ENCODE results near the gene PRPF31. TPM values are rescaled to one million over a fixed set of nuclear protein-coding genes. Genes with fewer than 3 reads are reported as not detected.

PRPF31 gene
- total RNA-seq, 1 donor from 2014 or later: 43.5 TPM

DNA sequence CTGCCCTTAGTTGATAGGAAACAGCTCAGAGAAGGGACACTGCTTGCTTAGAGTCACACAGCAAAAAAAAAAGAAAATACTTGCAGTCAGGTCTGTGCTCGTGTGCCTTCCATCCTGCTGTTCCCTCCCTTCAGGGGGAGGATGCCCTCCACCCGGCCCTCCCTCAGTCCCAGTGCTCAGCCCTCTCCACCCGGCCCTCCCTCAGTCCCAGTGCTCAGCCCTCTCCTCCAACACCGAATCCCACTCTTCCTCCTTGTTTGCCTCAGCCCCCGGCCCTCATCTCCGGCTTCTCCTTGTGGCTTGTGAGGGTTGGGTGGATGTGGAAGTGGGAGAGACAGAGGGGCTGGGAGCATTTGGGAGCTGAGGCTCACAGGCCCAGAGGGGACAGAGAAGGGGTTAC is 5.9 kb upstream of the PRPF31 start:
- H3K36me3 ChIP-seq: peaks cover 65% of the 10 kb centered on the region
- H3K27me3 ChIP-seq (ENCODE audit: low read depth): no peaks in the 10 kb centered on the region
- no peak for TF ChIP-seq CTCF (IDR thresholded peaks at IDR 0.05)
- no peak for DNase-seq
- H3K27ac ChIP-seq: no peak overlapping the region
- peaks cover 12% of the 10 kb centered on the region for H3K4me1 ChIP-seq
- intact Hi-C loops (cut with DNase I): no loop called here
- no peaks in the 10 kb centered on the region for H3K9me3 ChIP-seq
- no peak overlapping the region for H3K4me3 ChIP-seq
- no peak for ATAC-seq

GRCh38 chr19:54114340-54115108 is 1.0 kb upstream of the PRPF31 start:
- peaks cover 36% of the 10 kb centered on the region for H3K36me3 ChIP-seq
- TF ChIP-seq CTCF (IDR thresholded peaks at IDR 0.05): no peak
- H3K9me3 ChIP-seq: no peaks in the 10 kb centered on the region
- H3K4me3 ChIP-seq: peak overlapping the region; percentile 77
- peak overlapping the region; percentile 90 for H3K27ac ChIP-seq
- intact Hi-C loops (cut with DNase I): no loop called here
- DNase-seq (peak; percentile 66), ATAC-seq (peak; percentile 54 to 57)
- H3K27me3 ChIP-seq (ENCODE audit: low read depth): no peaks in the 10 kb centered on the region
- peaks cover 27% of the 10 kb centered on the region for H3K4me1 ChIP-seq

DNA sequence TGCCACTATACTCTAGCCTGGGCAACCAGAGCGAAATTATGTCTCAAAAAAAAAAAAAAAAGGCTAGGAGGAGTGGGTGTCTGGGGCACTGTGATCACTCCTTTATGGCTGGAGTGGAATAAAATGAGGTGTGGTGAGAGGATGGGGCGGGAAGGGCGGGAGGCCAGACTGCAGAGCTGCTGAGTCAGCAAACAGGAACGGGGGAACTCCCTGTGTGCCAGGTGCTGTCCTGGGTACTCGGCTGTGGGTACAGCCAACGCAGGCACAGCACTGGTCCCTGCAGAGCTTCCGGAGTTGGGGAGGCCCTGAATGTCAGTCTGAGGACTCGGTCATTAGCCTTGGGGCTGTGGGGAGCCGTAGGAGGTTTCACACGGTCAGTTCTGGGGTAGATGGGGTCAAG is 5.7 kb downstream of the PRPF31 start:
- TF ChIP-seq CTCF (IDR thresholded peaks at IDR 0.05): no peak
- ATAC-seq: no peak
- no peak overlapping the region for H3K27ac ChIP-seq
- H3K27me3 ChIP-seq (ENCODE audit: low read depth): no peaks in the 10 kb centered on the region
- peaks cover 82% of the 10 kb centered on the region for H3K36me3 ChIP-seq
- no peak for DNase-seq
- intact Hi-C loops (cut with DNase I): no loop called here
- H3K9me3 ChIP-seq: no peaks in the 10 kb centered on the region
- peaks cover 9% of the 10 kb centered on the region for H3K4me1 ChIP-seq
- H3K4me3 ChIP-seq: no peak overlapping the region

- no peak overlapping the region for H3K27ac ChIP-seq
- H3K36me3 ChIP-seq: peaks cover 99% of the 10 kb centered on the region
- ATAC-seq (no peak), DNase-seq (no peak)
- no peaks in the 10 kb centered on the region for H3K9me3 ChIP-seq
- intact Hi-C loops (cut with DNase I): no loop called here
- no peaks in the 10 kb centered on the region for H3K4me1 ChIP-seq
- TF ChIP-seq CTCF (IDR thresholded peaks at IDR 0.05): no peak
- no peak overlapping the region for H3K4me3 ChIP-seq
- no peaks in the 10 kb centered on the region for H3K27me3 ChIP-seq (ENCODE audit: low read depth)
These were observed 8.1 kb downstream of the PRPF31 start for GRCh38 chr19:54123682-54124081.

DNA sequence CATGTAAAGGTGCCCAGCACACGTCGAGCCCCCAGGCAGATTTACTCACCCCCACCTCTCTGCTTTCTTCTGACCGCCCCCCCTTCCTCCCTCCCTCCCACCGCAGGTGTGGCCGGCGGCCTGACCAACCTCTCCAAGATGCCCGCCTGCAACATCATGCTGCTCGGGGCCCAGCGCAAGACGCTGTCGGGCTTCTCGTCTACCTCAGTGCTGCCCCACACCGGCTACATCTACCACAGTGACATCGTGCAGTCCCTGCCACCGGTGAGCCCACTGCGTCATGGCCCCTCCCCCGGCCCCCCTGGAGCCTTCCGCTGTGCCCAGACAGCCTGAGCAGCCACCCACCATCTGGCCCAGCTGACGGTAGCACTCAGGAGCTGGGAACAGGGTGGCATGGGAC is 8.8 kb downstream of the PRPF31 start:
- TF ChIP-seq CTCF (IDR thresholded peaks at IDR 0.05): no peak
- no peaks in the 10 kb centered on the region for H3K9me3 ChIP-seq
- ATAC-seq (no peak), DNase-seq (no peak)
- H3K4me3 ChIP-seq: no peak overlapping the region
- H3K27me3 ChIP-seq (ENCODE audit: low read depth): no peaks in the 10 kb centered on the region
- peaks cover 100% of the 10 kb centered on the region for H3K36me3 ChIP-seq
- no peaks in the 10 kb centered on the region for H3K4me1 ChIP-seq
- H3K27ac ChIP-seq: no peak overlapping the region
- intact Hi-C loops (cut with DNase I): no loop called here
